GM12865 (cell line): ENCODE measurements around the gene GNA14.
A peak's percentile ranks its signal among the peaks of the same experiment; 100 is the strongest.
"Not testable (repeated sequence)": the region's sequence is repeated elsewhere in the genome, so short reads cannot be mapped to it uniquely, and the experiment has no call there.

Experiments used
- DNase-seq: peaks from one replicate; pipeline ENCODE4 v3.0.0; 2010; ENCODE audit warnings: low read depth
- H3K4me3 ChIP-seq: 2 replicates; pipeline ENCODE4 v1.5.1; 2011; ENCODE audit warnings: mild to moderate bottlenecking, low read depth, low read length, control low read depth
- CTCF ChIP-seq: IDR thresholded peaks from 2 replicates; pipeline ENCODE4 v1.5.1; 2011; ENCODE audit warnings: low read length, control low read depth, low read depth, inconsistent platforms; ENCODE audit not compliant: insufficient read depth; ENCODE audit errors: missing control alignments

The GNA14 gene

GRCh38 chr9:77497322-77498198 lies 150.6 kb downstream of the GNA14 start:
- TF ChIP-seq CTCF, result no peak
- DNase-seq, result no peak
- H3K4me3 ChIP-seq, result no peak overlapping the region

GRCh38 chr9:77495834-77496671 lies 152.1 kb downstream of the GNA14 start:
- no peak for DNase-seq
- H3K4me3 ChIP-seq, result no peak overlapping the region
- no peak for TF ChIP-seq CTCF

- not testable (repeated sequence) for DNase-seq
Observed at GRCh38 chr9:77490279-77490678, 157.8 kb downstream of the GNA14 start.

GRCh38 chr9:77489405-77490163 lies 158.5 kb downstream of the GNA14 start:
- not testable (repeated sequence) for H3K4me3 ChIP-seq, DNase-seq

More at GRCh38 chr9:77490279-77490678, 157.8 kb downstream of the GNA14 start:
- H3K4me3 ChIP-seq, result not testable (repeated sequence)

- peak; percentile 9 for DNase-seq
- peak; percentile 36 for TF ChIP-seq CTCF
- no peak overlapping the region for H3K4me3 ChIP-seq
Observed at GRCh38 chr9:77488439-77489126, 159.5 kb downstream of the GNA14 start.

- no peak for DNase-seq
- no peak for TF ChIP-seq CTCF
Observed at GRCh38 chr9:77486968-77487367, 161.2 kb downstream of the GNA14 start.

GRCh38 chr9:77486463-77486862 lies 161.7 kb downstream of the GNA14 start:
- no peak for TF ChIP-seq CTCF
- H3K4me3 ChIP-seq, result no peak overlapping the region
- DNase-seq, result no peak

More at GRCh38 chr9:77486968-77487367, 161.2 kb downstream of the GNA14 start:
- H3K4me3 ChIP-seq, result no peak overlapping the region
